Stimulated activated naive CD8-positive, alpha-beta T cell treated with anti-CD3 and anti-CD28 coated beads, Interleukin-15, Interleukin-2, amounts not matched to agents 100 U/mL and 50 U/mL, for 24 hours (primary cell): ENCODE results near the gene NEURL1.
A peak's percentile ranks its signal among the peaks of the same experiment; 100 is the strongest.

Source experiments
- ATAC-seq: fragments of 150-1000 bp; cut with Tn5 transposase; one replicate; pipeline ENCODE4 v1.10.0; 2021
- DNase-seq: peaks from one replicate; pipeline ENCODE4 v3.0.0; 2021

The NEURL1 gene

DNA sequence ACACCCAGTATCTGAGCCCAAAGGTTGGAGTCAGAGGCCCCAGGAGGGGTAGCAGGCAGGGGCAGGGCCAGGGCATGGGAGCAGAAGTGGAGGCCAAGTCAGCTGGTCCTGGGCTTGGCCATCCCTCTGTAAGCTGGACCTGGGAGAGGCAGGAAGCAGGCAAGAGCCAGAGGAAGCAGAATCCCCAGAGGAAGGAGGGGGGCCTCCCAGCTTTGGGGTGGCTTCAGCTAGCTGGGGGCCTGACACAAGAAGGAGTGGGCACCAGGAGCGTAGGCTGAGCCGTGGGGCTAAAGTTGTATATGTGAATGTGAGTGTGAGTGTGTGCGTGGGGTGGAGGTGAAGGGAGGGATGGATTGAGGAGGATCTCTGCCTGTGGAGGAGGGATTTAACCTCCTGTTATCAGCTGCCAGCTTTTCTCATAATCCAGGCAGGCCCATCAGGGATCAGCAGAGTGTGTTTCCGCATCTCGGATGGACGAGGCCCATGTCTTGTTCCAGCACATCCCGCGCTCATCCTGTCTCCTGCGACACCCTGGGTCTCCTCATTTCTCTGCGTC lies 54.0 kb downstream of the NEURL1 start:
- DNase-seq (no peak), ATAC-seq (no peak)

DNA sequence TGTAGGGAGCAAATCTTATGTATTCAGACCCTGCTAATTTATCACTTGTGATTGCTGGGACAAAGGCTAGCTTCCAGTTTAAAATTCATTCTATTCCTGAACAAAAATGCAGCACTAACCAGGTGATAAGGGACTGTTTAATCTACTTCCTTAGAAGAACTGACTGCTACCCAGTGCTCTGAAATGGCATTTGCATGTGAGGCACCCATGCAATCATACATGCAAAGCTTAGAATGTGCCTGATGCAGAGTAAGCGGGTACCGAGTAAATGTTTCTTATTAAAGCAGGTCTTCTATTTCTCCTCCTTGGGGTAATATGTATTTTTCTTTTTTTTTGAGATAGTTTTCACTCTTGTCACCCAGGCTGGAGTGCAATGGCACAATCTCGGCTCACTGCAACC lies 54.5 kb downstream of the NEURL1 start:
- no peak for DNase-seq
- no peak for ATAC-seq

DNA sequence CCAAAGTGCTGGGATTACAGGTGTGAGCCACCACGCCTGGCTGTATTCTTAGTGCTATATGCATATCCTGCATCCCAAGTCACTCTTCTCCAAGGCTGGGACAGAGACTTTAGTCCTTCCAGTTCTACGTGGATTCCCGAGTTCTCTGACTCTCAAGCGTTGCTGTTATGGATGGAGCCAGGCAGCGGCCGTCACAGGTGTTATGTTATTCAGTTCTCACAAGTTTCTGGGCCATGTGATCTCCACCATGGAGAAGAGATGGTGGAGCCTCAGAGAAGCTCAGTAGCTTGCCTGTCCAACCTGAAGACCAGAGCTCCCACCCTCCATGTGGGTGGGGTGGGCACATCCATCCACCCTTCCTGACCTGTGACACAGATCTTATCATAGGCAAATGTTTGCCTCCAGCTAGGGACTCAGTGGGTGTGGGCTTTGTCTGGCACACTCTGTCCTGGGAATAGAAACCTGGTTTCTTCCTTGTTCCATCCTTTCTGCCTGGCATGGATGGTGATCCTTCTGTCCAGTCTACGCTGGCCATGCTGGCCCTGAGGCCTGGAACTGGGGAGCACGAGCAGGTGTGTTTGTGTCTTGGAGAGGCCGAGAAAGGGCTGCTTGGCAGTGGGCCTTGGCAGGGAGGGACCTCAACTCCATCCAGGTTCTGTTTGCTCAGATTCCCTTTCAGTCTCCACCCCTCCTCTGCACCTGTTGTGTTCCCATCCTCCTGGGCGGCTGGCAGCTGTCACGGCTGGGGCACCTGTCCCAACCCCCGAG lies 55.3 kb downstream of the NEURL1 start:
- DNase-seq (no peak), ATAC-seq (no peak)

DNA sequence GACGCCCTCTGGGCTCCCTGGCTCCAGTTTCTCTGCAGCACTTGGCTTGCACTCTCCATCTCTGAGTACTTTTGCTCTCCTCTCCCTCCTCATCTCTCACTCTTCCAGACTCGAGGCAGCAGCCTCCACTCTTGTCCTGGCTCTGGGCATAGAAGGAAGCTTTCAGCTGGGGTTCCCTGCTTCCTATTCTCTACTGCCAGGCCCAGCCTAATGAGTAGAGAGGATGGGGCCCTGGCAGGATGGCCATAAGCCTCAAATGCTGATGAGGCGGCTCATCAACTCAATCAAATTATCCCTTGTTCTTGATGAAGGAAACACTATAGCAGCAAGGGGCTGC lies 55.8 kb downstream of the NEURL1 start:
- no peak for ATAC-seq
- no peak for DNase-seq

DNA sequence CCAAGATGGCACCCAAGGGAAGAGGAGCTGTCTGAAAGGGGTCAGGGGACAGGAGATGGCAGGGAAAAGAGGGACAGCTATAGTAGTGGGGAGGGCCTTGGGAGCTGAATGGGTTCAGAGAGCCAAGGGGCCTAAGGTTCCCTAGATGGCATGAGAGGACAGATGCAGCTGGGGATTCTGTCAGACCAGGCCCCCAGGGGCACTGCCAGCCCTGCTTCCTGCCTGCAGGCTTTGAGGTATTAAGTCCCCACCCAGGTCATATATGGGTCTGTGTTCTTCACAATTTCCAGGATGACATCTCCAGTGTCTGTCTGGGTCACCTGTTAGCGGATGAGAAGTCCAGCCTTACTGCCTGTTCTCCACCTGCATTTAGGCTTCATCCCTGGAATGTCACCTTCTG lies 56.7 kb downstream of the NEURL1 start:
- DNase-seq (no peak), ATAC-seq (no peak)

DNA sequence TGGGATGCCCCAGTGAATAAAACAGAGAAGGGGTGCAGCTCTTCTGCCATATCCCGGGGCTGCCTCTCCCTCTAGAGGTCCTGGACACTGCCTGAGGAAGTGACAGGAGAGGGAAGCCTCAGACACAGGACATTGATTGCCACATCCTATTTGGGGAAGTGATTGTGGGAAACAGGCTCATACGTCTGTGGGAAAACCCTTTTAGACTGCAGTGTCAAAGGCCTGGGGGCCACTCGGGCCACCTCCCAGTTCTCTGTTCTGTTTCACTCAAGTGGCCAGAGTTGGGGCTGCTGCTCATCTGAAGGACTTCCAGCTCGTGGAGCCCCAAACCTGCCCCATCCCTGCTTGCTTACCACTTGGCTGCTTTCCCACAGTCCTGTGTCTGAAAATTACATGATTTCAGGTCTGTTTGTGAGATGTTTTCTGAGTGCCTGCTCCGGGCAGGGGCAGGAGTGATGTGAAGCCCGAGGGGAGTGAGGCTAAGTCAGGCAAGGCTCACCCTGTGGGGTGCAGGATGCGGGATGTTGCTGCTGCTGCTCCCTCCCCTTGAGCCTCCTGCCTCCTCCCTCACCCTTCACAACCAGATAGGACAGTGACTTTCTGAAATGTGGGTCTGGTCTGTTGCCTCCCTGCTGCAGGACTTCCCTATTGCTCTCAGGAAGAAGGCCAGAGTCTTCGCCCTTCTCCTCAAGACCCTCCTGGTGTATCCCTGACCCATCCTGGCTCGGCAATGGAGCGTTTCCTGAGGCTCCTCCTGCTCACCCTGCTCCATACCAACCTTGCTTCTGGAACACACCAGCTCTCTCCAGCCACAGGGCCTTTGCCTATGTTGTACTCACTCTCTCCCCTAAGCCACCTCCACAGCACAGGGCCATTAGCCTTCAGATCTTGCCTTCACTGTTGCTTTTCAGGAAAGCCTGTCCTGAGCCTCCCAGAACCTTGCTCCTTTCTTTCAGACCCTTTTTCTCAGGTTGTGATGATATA lies 58.4 kb downstream of the NEURL1 start:
- ATAC-seq (no peak), DNase-seq (no peak)

DNA sequence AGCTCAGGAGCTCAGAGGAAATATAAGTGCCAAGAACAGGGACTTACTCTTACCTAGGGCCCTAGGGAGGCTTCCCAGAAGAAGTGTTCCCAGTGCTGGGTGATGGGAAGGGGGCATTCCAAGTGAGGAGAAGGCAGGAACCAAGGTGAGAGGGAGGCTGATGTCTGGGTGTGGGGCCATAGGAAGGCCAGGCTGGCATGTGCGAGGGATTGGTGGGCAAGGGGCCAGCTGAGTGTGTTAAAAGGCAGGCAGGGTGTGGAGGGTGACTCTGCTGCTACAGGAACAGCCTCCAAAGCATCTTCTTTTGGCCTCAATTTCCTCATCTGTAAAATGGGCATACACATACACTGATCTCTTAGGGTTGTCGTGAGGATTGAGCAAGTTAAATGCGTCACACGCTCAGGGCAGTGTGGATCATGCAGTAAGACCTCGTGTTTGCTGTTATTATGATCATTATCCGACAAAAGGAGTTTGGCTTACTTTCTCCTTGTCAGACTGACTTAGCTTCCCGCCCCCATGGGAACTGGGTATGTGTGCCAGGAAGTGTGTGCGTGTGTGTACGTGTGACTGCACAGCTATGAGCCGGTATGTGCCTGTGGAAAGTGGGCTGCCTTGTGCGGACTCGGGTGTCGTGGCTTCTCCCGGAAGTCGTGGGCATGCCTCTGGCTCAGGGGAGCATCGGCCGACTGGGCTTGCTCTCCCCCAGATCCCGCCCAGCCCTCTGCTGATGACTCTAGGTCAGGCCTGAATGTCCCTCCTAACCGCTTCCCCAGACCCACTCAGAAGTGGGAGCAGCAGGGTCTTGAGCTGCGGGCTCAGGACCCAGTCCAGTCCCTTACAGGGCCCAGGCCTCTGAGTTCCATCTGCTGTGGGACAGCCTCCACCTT lies 59.6 kb downstream of the NEURL1 start:
- ATAC-seq (no peak), DNase-seq (no peak)

DNA sequence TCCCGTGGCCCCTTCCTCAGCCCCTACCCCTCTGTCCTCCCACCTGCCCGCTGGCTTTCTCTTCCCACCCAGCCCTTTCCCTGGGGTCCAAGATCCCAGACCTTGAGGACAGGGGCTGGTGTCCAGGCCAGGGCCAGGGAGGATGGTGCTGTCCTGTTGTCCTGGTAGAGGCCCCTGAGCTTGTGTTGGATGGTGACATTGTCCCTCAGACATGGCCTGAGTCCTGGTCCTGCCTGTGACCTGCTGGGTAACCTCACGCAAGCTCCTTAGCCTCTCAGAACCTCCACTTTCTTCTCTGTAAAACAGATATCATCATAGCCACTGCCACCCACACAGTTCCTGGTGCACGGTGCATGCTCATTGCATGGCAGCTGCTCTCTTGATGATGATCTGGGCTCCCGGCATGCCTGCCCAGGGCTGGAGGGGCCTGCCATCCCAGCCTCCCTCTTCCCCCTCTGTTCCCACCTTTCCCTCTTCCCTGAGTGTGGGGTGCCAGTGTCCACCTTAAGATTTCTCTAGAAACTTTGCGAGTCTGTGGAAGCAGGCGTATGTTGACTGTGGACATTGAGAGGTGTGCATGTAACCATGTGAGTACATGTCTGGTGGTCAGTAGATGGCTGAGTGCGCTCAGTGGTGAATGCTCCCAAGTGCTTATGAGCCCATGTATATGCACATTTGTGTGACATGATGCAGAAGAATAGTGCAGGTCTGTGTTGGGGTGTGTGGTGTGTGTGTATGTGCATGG lies 60.4 kb downstream of the NEURL1 start:
- ATAC-seq (peak; percentile 73), DNase-seq (peak; percentile 52)

DNA sequence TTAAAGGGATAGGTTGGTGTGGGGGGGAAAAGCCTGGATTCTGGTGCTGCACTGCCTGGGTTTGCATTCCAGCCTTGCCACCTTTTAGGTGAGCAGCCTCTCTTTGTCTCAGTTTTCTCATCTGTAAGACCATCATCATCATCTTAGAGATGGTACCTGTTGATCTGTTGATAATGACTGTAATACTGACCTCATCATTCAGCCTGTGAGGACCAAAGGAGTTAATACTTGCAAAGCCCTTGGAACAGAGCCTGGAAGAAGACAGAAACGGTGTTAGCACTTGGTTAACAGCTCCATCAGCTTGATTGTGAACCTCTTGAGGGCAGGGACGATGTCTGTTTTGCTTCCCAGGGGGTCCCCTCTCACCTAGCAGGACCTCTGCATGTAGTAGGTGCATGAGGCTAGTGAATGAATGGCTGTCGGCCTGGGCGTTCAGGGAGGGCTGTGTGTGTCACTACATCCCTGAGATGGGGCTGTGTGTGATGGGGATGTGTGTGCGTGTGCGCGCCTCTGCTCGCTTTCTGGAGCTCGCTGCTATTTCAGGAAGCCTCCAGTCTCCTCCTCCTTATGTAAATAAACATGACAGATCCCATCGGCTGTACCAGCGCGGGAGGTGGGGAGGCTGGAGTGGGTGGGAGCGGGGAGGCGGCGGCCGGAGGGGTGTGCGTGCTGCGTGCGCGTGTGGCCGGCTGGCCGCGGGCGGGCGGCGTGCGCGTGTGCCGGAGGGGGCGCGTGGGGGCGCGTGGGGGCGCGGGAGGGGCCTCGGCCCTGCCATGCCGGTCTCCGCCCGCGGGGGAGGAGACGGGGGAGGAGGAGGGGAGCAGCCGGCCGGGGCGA lies 61.2 kb downstream of the NEURL1 start:
- no peak for DNase-seq
- ATAC-seq = peak; percentile 8

DNA sequence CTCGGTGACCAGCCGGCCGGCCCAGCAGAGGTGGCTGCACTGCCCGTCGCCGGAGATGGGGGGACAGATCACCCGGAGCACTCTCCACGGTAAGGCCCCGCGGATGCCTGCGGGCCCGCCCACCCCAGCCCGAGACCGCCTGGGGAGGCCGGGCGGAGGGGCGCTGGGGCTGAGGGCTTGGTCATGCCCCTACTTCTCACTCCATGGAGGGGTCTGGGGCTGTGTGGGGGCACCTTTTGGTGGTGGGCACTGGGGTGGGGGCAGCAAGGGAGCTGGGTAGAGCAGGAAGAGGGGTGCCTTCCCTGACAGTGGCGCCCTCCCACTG lies 61.8 kb downstream of the NEURL1 start:
- ATAC-seq (no peak), DNase-seq (no peak)

DNA sequence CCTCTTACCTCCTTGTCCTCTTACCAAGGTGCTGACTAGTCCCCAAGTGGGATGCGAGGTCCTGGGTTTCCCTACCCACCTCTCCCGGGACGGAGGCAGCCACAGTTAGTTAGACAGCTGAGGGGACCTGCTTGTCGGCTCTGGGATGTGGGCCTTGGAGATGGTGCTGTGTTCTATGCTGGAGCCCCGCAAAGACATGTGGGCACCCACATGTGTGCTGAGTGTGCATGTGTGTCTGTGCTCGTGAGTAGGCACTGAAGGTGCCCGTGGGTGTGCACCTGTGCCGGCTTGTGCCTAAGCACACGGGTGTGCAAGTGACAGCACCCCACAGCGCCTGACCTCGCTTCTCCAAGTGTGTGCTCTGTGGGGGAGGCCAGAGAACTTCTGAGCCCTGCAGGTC lies 62.2 kb downstream of the NEURL1 start:
- DNase-seq (no peak), ATAC-seq (no peak)

DNA sequence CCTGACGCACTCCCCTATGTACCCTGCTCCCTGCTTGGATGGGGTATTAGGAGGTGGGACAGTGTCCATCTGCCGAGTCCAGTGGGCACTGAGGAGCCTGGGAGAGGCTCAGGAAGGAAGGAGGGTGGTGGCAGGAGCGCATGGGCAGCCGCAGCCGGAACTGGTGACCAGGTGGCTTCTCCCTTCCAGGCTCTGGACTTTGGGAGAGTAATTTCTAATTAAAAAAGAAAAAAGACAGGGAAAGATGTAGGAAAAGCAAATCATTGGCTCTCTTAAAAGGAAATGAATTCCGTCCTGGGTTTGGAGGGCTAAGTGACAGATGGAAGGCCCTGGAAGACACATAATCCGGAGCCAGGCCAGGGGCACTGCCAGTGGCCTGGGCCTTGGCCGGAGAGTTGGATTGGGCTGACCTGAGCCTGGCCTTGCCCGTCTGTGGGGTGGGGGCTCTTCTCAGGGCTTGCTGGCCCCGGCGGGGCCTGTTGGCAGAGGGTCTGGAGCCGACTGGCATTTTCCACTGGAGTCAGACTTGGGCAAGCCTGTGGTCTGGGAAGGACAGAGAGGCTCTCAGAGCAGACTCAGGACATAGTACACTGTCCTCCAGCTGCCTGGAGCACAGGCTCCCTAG lies 63.0 kb downstream of the NEURL1 start:
- DNase-seq = no peak
- no peak for ATAC-seq

DNA sequence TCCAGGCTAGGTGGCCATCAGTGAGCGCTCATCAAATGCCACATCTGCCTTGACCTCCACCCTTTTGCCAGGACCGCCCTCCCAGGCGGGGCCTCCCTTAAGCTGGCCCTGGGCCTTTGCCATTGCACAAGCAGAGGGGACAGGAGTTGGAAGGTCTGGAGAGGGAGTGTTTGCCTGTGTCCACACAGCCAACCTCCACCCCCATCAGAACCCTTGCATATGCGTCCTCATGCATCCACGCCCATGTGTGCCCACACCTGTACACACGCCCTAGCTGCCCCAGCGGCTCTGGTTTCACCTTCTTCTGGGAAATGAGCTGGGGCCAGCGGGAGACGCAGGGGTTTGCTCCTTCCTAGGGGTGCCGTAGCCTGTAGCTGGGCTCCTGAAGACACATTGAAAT lies 64.0 kb downstream of the NEURL1 start:
- no peak for ATAC-seq

DNA sequence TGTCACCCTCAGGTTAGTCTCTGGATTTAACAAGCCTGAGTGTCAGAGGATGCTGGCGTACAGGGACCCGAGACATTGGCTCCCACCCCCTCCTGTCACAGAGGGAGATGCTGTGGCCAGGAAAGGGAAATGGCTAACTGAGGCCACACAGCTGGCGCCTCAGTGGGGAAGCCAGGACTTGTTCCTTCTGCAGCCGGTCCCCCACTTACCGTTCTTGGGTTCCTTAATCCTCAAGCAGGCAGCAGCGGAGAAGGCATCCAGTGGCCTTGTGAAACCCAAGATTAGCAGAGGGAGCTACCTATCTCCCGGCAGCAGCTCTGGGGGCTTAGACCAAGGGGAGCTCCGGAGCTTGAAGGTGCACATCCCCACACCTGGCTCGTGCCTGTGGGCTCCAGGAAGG lies 65.4 kb downstream of the NEURL1 start:
- no peak for ATAC-seq
- no peak for DNase-seq

More for the DNA sequence above, 64.0 kb downstream of the NEURL1 start:
- no peak for DNase-seq

DNA sequence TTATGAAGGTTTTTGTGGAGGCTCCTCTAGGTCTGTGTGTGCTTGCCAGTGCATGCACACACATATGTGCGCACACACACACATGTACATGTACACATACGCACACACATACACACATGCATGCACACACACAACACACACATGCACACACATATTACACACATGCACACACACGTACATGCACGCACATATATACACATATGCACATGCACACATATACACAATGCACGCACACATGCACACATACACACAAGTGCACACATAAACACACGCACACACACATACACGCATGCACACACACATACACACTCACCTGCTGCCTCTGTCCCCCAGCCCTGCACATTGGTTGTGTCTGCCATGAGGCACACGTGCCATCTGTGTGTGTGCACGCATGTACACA lies 66.3 kb downstream of the NEURL1 start:
- no peak for DNase-seq
- ATAC-seq = no peak

DNA sequence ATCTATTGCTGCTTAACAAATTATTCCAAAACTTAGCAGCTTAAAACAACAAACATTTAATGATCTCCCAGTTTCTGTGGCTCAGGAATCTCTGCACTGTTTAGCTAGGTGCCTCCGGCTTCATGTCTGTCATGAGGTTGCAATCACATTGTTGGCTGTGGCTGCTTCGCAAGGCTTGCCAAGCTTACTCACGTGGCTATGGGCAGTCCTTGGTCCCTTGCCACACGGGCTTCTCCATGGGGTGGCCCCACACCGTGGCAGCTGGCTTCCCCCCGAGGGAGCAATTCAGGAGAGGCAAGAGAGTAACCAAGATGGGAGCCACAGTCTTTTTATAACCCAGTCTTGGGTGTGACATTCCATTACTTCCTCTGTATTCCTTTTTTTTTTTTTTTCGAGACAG lies 67.4 kb downstream of the NEURL1 start:
- ATAC-seq = no peak
- DNase-seq = no peak

DNA sequence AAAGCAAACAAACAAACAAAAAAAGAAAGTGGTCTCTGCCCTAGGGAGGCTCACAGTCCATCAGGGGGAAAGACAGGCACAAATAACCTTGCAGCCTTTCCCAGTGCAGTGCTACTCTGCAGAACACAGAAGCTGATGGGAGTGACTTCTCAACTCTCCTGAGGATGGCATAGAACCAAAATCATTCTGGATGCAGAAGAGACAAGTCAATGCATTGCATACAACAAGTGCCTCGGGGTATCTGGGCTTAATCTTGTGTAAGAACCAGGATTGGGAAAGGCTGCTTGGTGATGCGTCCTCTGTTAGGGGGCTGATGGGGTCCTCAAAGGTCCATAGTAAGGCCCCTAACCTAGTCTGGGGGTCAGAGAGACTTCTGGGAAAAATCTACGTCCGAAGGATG lies 68.9 kb downstream of the NEURL1 start:
- ATAC-seq (no peak), DNase-seq (no peak)

DNA sequence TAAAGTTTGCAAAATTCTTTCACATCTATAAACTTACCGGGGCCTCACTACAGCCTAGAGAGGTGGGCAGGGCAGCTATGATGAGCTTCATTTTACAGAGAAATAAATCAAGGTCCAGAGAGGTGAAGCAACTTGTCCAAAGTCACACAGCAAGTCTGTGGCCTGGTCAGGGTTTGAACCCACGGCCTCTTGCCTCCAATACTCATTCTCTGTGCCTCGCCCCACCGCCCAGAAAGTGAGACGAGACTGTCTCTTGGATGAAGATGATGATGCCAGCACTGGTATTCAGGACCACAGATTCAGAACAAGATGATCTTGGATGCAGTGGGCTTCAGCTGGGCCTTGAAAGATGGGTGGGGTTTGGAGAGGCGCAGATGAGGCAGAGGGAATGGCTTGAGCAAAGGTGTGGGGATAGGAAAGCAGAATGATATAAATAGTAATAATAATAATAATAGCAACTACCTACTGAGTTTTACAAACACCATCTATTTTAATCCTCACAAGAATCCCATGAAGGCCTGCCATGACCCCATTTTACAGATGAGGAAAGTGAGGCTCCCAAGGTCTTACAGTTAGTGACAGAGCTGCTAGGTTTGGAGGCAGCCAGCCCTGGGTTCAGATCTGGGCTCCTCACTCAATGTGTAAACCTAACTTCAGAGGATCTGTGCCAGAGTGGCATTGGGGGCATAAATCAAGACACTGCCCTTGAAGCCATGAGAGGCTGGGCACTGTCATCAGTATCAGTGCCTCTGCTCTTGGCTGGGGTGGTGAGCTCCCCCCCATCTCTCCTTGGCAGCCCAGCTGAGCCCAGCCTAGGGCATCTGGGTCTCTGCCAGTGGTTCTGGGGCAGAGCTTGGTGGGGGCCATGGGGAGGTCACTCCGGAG lies 70.0 kb downstream of the NEURL1 start:
- ATAC-seq = no peak
- DNase-seq = no peak

DNA sequence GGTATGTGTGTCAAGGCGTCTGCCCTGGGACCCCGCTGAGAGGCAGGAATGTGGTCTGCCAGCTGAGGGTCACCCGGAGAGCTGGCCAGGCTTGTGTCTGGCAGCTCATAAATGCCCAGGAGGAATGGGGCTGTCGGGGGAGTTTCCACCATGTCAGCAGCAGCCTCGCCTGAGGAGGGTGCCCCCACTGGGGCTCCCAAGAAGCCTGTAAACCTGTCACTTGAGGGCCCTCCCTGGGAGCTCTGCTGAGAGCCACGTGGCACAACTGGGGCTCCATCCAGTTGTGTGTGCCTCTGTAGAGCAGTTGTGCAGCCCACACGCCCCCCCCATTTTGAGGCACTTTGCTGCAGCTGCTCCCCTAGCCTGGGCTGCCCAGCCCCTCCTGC lies 70.6 kb downstream of the NEURL1 start:
- ATAC-seq (no peak), DNase-seq (no peak)
